Umbilical cord (tissue), 2 donors: Measurements from ENCODE around the gene SPDYC. TPM values are rescaled to one million over a fixed set of nuclear protein-coding genes. Genes with fewer than 3 reads are reported as not detected.
"Not testable (repeated sequence)": the region's sequence is repeated elsewhere in the genome, so short reads cannot be mapped to it uniquely, and the experiment has no call there.

ENCODE experiments used
- DNase-seq: peaks from one replicate; pipeline ENCODE4 v3.0.0-alpha.2; 2015; ENCODE audit warnings: low spot score
- total RNA-seq: library from RNA; depleted of rRNA; stranded (reverse); fragments of >200 nt; gene quantifications from one replicate; pipeline ENCODE4 v1.2.3, GENCODE V29; 2014; ENCODE audit warnings: low replicate concordance; ENCODE audit not compliant: insufficient read depth

SPDYC gene
- total RNA-seq, 1 donor from 2014 or later: not detected

- no peak for DNase-seq
These were observed 2.4 kb upstream of the SPDYC start for GRCh38 chr11:65167656-65168055.

DNA sequence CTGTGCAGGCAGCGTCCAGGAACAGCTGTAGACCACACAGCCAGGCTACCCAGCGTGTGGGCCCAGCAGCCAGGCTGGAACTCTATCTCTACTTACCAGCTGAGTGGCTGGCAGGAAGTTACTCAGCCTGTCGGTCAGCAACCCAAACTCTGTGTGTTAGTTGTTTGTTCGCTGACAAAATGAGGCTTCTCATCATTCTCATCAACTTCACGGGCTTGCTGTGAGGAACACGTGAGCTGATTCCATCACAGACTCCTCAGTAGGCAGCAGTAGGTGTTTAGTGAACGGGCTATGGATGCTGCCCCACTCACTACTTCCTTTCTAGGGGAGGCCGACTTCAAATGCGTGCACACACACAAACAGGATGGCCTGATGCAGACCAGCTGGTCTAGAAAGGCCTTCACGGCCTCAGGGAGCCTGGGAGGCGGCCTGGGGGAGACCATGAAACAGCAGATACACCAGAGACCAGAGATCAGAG lies 830 bp upstream of the SPDYC start:
- no peak for DNase-seq

GRCh38 chr11:65172600-65172999 lies 2.6 kb downstream of the SPDYC start:
- no peak for DNase-seq

DNA sequence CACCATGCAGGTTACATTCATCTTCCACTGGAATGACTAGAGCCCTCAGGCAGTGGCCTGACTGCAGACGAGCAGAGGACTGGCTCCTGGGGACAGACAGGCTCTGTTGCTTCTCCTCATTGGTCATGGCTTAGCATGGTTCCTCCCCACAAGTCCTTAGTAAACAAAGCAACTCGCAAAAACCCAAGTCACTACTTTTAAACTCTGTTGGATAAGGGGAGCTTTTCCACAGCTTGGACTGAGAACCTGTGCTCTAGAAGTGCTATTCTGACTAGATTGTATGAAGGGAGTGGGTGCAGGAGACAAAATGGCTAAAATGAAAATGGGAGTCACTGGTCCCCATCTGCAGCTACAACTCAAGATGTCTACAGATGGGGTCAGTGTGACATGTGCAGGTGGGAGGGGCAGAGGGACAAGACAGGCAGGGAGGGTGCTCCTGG lies 4.6 kb downstream of the SPDYC start:
- not testable (repeated sequence) for DNase-seq

DNA sequence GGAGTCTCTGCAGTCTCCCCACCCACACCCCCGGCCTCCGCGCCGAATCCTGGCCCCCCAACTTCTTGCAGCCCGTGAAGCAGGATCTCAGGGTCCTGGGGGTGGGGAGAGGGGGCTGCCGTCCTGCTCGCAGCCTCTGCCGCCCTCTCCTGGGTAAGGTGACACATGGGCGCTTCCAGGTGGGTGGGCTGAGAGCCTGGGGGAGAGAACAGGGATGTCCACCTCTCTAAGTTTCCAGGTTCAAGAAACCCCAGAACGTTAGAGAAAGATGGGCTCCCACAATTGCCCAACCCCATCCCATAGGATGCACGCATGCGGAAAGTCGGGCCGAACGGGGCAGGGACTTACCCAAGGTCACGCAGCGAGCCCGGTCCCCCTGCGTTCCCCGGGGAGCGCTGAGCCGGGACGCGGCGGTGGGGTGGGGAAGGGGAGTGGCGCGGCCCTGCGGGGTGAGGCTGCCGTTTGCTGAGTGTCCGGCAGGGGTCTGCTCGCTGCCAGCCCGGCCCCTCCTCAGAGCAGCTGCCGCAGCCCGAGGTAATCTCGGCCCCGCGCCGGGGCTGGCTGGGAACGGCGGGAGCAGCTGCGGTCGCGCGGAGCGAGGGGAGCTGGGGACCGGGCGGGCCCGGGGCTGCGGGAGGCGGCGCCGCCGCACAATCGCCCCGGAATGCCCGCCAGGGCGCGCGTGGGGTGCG lies 11.0 kb downstream of the SPDYC start:
- peak; percentile 59 for DNase-seq

GRCh38 chr11:65181569-65182257 lies 11.7 kb downstream of the SPDYC start, which contains the start of gene CAPN1:
TSS of gene CAPN1 (plus strand) at chr11:65181928. CDS start at chr11:65182702, 774 bp downstream.
- peak; percentile 93 for DNase-seq

DNA sequence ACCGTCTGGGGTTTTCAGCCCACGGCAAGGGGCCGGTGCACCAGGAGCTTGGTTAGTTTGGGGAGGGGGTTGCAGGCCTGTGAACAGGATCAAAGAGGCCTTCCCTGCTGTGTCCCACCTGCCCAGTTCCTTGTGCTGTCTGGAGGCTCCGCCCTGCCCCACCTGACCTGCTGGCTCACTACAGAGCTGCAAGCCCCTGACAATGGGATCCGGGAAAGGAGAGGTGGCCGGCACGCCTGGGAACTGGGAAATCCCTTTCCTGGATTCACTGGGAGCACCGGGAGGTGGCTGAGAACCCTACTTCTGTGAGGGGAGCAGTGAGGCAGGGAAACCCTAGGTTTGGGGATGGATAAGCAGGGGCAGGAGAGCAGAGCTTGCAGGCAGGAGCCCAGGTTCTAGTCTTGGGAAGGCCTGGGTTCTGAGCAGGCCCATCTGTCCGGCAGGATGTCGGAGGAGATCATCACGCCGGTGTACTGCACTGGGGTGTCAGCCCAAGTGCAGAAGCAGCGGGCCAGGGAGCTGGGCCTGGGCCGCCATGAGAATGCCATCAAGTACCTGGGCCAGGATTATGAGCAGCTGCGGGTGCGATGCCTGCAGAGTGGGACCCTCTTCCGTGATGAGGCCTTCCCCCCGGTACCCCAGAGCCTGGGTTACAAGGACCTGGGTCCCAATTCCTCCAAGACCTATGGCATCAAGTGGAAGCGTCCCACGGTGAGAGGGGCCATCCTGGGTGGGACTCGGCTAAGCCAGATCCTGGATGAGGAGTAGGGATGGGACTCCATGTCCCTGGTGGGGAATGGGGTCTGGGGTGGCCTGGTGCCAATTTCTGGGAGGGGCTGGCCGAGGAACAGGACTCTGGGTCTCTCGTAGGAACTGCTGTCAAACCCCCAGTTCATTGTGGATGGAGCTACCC lies 12.5 kb downstream of the SPDYC start:
- DNase-seq: peak; percentile 24

DNA sequence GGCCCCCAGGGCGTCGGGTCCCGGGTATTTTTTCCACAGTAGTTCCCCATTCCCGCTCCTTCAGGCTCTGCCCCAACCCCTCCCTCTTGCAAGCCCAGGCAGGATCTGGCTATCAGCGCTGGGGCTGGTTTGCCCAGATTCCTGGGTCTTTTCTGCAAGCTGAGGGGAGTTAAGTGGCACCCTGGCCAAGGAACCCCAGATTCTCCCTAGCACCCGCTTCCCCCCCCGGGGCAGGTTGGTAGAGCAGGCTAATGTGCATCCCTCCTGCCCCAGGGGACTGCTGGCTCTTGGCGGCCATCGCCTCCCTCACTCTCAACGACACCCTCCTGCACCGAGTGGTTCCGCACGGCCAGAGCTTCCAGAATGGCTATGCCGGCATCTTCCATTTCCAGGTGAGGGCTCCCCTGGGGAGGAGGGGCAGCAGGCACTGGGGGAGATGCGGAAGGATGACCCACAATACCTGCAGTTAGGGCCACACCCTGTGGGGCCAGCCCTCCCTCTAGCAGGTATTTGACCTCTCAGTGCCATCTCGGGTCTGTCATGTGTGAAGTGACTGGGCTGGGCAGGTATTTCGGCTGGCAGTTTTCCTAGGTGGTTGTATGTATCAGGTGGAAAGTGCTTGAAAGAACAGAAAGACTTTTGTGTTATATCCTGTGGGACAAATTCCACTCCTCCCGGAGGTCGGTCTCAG lies 13.3 kb downstream of the SPDYC start:
- no peak for DNase-seq

- DNase-seq: no peak
These were observed 14.1 kb downstream of the SPDYC start for GRCh38 chr11:65184146-65184545.

DNA sequence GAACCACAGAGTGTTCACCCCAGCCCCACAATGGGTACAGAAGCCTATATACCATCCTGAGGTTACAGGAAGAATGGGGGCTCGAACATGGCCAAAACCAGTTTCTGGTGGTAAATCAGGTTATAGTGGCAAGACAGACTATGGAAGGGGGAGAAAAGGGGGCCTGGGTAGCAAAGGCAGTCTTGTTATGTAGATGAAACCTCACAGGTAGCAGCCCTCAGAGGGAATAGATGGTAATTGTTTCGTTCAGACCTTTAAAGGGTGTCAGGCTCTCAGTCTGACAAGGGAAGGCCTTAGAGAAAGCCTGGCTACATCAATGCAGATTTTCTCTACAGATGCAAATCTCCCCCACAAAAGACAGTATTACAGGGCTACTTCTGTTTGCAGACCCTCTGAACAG lies 15.1 kb downstream of the SPDYC start:
- no peak for DNase-seq

- no peak for DNase-seq
These were observed 15.9 kb downstream of the SPDYC start for GRCh38 chr11:65185869-65186341.

- no peak for DNase-seq
These were observed 16.7 kb downstream of the SPDYC start for GRCh38 chr11:65186701-65187100.

DNA sequence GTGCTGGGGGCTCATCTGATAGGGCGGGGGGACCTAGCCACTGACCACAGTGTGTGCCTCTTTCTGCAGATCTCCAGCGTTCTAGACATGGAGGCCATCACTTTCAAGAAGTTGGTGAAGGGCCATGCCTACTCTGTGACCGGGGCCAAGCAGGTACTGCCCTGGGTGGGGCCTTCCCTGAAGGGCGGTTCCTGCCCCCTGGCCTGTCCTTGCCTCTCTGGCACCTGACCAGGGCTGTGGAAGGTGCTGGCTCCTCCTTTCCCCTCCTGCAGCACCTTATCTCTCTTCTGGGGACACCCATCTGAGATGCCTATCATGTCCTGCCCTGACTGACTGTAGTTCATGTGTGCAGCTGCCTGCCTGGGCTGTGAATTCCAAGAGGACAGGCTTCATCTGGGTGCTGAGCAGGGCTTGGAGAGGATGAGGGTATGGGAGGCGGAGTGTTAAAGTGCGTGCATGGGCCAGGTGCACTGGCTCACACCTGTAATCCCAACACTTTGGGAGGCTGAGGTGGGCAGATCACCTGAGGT lies 17.2 kb downstream of the SPDYC start:
- no peak for DNase-seq

DNA sequence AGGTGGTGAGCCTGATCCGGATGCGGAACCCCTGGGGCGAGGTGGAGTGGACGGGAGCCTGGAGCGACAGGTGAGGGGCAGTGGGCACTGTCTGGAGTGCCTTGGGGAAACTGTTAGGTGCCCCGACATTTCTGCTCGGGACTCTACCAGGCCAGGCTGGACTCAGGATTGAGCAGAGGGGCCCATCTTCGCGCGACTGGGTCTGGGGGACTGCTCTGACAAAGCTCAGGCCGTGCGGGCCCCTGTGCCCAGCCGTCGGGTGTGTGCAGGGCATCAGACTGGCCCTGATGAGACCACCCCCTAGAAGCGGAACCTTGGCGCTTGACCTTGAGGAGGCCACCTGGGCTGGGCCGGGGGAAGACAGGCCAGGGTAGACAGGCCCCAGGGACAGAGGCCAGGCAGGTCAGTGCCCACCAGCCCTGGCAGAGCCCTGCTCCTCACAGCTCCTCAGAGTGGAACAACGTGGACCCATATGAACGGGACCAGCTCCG lies 18.0 kb downstream of the SPDYC start:
- no peak for DNase-seq

- no peak for DNase-seq
These were observed 18.5 kb downstream of the SPDYC start for GRCh38 chr11:65188486-65188885.

GRCh38 chr11:65189191-65189590 lies 19.2 kb downstream of the SPDYC start:
- no peak for DNase-seq

- DNase-seq: no peak
These were observed 24.5 kb downstream of the SPDYC start for GRCh38 chr11:65194564-65194963.

DNA sequence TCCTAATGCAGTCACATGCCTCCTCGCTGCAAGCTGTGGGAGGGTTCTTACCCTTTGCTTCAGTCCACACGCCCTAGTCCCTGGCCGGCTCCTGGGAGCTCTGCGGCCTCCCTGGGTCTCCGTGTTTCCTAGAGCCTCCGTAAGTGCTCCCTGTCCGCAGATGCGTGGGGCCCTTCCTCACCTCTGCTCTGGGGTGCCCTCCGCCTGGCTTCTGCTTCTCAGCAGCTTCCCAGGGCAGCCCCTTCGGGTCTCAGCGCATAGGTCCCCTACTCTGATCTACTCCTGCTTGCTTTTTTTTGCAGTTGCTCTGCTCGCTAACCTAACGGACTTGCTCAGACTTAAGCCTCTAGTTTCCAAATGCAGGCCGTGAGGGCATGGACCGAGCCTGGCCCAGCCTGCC lies 34.1 kb downstream of the SPDYC start:
- no peak for DNase-seq

- DNase-seq: no peak
These were observed 34.9 kb downstream of the SPDYC start for GRCh38 chr11:65204646-65205601.

DNA sequence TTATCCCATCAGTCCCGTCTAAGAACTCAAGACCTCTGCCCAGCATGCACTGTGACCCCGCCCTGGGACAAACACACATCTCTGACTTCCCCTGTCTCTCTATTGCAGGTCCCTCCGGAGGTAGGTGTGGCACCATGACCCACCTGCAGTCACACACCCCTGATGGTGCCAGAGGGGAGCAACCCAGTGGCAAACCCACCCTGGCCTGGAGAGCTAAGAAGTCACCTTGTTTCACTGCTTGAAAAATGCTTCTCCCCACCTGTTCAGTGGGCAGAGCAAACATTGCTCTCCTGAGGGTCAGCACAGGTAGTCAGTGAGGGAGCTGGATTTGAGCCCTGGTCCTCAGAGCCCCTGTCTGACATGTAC lies 35.6 kb downstream of the SPDYC start:
- no peak for DNase-seq
